Tibial nerve (tissue), 4 donors: Measurements from ENCODE around the gene C7orf57.

Experiments
- EP300 ChIP-seq, 2 donors: sonication (generic); formaldehyde crosslinking; IDR thresholded peaks; one replicate each; pipeline ENCODE4 v1.6.1; 2017; ENCODE audit warnings: antibody characterized with exemption in 2 of 2, mild to moderate bottlenecking in 1 of 2
- POLR2A ChIP-seq, 2 donors: fragments of 450-650 bp; IDR thresholded peaks; one replicate each; pipeline ENCODE4 v1.6.1; 2017; ENCODE audit warnings: antibody characterized with exemption in 2 of 2, mild to moderate bottlenecking in 2 of 2, moderate library complexity in 2 of 2
- TF ChIP-seq, protein P1 (sequence below), 5 experiments: fragments of 200-600 bp in 3 of 5; fragments of 450-650 bp in 2 of 5; sonication (generic) in 3 of 5; IDR thresholded peaks; one replicate each; pipeline ENCODE4 v1.5.1; 2016 to 2019; ENCODE audit warnings: antibody characterized with exemption in 5 of 5, mild to moderate bottlenecking in 3 of 5, moderate library complexity in 2 of 5

- TF ChIP-seq, protein P1, sequence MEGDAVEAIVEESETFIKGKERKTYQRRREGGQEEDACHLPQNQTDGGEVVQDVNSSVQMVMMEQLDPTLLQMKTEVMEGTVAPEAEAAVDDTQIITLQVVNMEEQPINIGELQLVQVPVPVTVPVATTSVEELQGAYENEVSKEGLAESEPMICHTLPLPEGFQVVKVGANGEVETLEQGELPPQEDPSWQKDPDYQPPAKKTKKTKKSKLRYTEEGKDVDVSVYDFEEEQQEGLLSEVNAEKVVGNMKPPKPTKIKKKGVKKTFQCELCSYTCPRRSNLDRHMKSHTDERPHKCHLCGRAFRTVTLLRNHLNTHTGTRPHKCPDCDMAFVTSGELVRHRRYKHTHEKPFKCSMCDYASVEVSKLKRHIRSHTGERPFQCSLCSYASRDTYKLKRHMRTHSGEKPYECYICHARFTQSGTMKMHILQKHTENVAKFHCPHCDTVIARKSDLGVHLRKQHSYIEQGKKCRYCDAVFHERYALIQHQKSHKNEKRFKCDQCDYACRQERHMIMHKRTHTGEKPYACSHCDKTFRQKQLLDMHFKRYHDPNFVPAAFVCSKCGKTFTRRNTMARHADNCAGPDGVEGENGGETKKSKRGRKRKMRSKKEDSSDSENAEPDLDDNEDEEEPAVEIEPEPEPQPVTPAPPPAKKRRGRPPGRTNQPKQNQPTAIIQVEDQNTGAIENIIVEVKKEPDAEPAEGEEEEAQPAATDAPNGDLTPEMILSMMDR (IDR thresholded peaks at IDR 0.05): no peak
- TF ChIP-seq POLR2A (IDR thresholded peaks at IDR 0.05) (no peak), EP300 (IDR thresholded peaks at IDR 0.05) (no peak)
Observed at GRCh38 chr7:48067475-48067874, 32.1 kb downstream of the C7orf57 start.
